H1 (cell line): ENCODE measurements around the gene FRMPD4. TPM values are rescaled to one million over a fixed set of nuclear protein-coding genes. Genes with fewer than 3 reads are reported as not detected.

ENCODE experiments used
- CTCF ChIA-PET: fragments of 300-600 bp; sonication (Branson Sonifier 250); formaldehyde crosslinking; loops from one replicate; lab custom pipeline; 2021; ENCODE audit not compliant: partially characterized antibody; lab: Charles Lee
- POLR2A ChIA-PET: fragments of 300-600 bp; sonication (Branson Sonifier 250); formaldehyde crosslinking; loops from one replicate; lab custom pipeline; 2021; ENCODE audit warnings: inconsistent platforms; ENCODE audit not compliant: partially characterized antibody; lab: Charles Lee
- DNase-seq, 2 experiments: peaks; one replicate each; pipeline versions ENCODE4 v3.0.0 to v3.0.0-alpha.2; 2010 to 2022; ENCODE audit warnings: low spot score in 2 of 2, low read depth in 1 of 2, mixed read lengths in 1 of 2
- FAIRE-seq: peaks from 2 replicates; lab custom pipeline; 2011; peaks lifted over from hg19 to GRCh38; lab: Jason Lieb, UNC
- H2AFZ ChIP-seq: 2 replicates; pipeline ENCODE4 v1.8.1; 2012; ENCODE audit warnings: low read length, inconsistent platforms
- H2AK5ac ChIP-seq: 2 replicates; pipeline ENCODE4 v1.6.1; 2013; ENCODE audit warnings: low read depth, low read length
- H2BK120ac ChIP-seq: replicated peaks from 2 replicates; pipeline ENCODE3; 2013; ENCODE audit warnings: low read depth, low read length, inconsistent platforms
- H2BK12ac ChIP-seq: 2 replicates; pipeline ENCODE4 v1.6.1; 2013; ENCODE audit warnings: low read depth, low read length
- H2BK15ac ChIP-seq: 2 replicates; pipeline ENCODE4 v1.6.1; 2013; ENCODE audit warnings: low read length
- H2BK20ac ChIP-seq: 2 replicates; pipeline ENCODE4 v1.6.1; 2013; ENCODE audit warnings: low read length
- H2BK5ac ChIP-seq: 2 replicates; pipeline ENCODE4 v1.6.1; 2013; ENCODE audit warnings: low read depth, low read length
- H3K14ac ChIP-seq: 2 replicates; pipeline ENCODE4 v1.6.1; 2013; ENCODE audit warnings: inconsistent platforms; ENCODE audit not compliant: insufficient read length
- H3K18ac ChIP-seq: 2 replicates; pipeline ENCODE4 v1.6.1; 2013; ENCODE audit warnings: low read length; ENCODE audit errors: extremely low read depth
- H3K23ac ChIP-seq: 2 replicates; pipeline ENCODE4 v1.6.1; 2013; ENCODE audit warnings: inconsistent platforms; ENCODE audit not compliant: insufficient read length
- H3K23me2 ChIP-seq: 2 replicates; pipeline ENCODE4 v1.6.1; 2013; ENCODE audit warnings: low read depth, low read length
- H3K27ac ChIP-seq: 2 replicates; pipeline ENCODE4 v1.6.1; 2011; ENCODE audit warnings: low read depth, low read length, inconsistent platforms
- H3K27me3 ChIP-seq, 4 experiments: replicated peaks in 1 of 4; 1 replicate in 1 of 4; 2 replicates in 3 of 4; pipeline versions ENCODE4 v1.6.1 to v1.8.1; 2011 to 2013; ENCODE audit warnings: low read length in 3 of 4, mild to moderate bottlenecking in 3 of 4, inconsistent platforms in 2 of 4, mixed read lengths in 2 of 4, moderate library complexity in 1 of 4; ENCODE audit not compliant: control insufficient read depth in 3 of 4, insufficient read depth in 3 of 4; ENCODE audit errors: extremely low read depth in 1 of 4
- H3K36me3 ChIP-seq, 4 experiments: 2 replicates each; pipeline versions ENCODE4 v1.6.1 to v1.8.1; 2011 to 2013; ENCODE audit warnings: mild to moderate bottlenecking in 4 of 4, low read length in 3 of 4, moderate library complexity in 2 of 4, control low read depth in 1 of 4, inconsistent platforms in 1 of 4; ENCODE audit not compliant: insufficient read depth in 4 of 4, control insufficient read depth in 2 of 4
- H3K4ac ChIP-seq: replicated peaks from 2 replicates; pipeline ENCODE3; 2013; ENCODE audit warnings: low read length, low read depth, mixed read lengths, inconsistent platforms; ENCODE audit not compliant: insufficient read length
- H3K4me1 ChIP-seq, 4 experiments: replicated peaks in 1 of 4; 1 replicate in 1 of 4; 2 replicates in 3 of 4; pipeline versions ENCODE4 v1.6.1 to v1.8.1; 2011 to 2013; ENCODE audit warnings: low read length in 3 of 4, inconsistent platforms in 2 of 4, mixed read lengths in 1 of 4; ENCODE audit not compliant: insufficient read depth in 4 of 4, control insufficient read depth in 3 of 4
- H3K4me2 ChIP-seq, 2 experiments: 2 replicates each; pipeline versions ENCODE4 v1.6.1 to v1.8.1; 2011 to 2013; ENCODE audit warnings: low read depth in 2 of 2, low read length in 2 of 2, control low read depth in 1 of 2, inconsistent platforms in 1 of 2, mild to moderate bottlenecking in 1 of 2; ENCODE audit not compliant: insufficient read depth in 1 of 2
- H3K4me3 ChIP-seq, 4 experiments: fragments of 200-600, 300-600 bp in 1 of 4; sonication (generic), shearing (Covaris generic), sonication (Bioruptor Twin) in 1 of 4; 2 replicates each; pipeline versions ENCODE4 v1.5.1 to v1.8.1; 2011 to 2016; ENCODE audit warnings: low read length in 4 of 4, low read depth in 3 of 4, control low read depth in 2 of 4, inconsistent platforms in 2 of 4, mild to moderate bottlenecking in 2 of 4, mixed read lengths in 1 of 4, moderate library complexity in 1 of 4; ENCODE audit not compliant: insufficient read depth in 2 of 4; ENCODE audit errors: extremely low read depth in 1 of 4
- H3K56ac ChIP-seq: replicated peaks from 2 replicates; pipeline ENCODE3; 2013; ENCODE audit warnings: low read depth, mild to moderate bottlenecking, mixed read lengths, low read length, inconsistent platforms; ENCODE audit not compliant: insufficient read length
- H3K79me1 ChIP-seq: 2 replicates; pipeline ENCODE4 v1.6.1; 2013; ENCODE audit warnings: low read depth, low read length, control low read depth
- H3K79me2 ChIP-seq, 2 experiments: 2 replicates each; pipeline versions ENCODE4 v1.6.1 to v1.8.1; 2012 to 2013; ENCODE audit warnings: low read length in 2 of 2, mild to moderate bottlenecking in 2 of 2, inconsistent platforms in 1 of 2; ENCODE audit not compliant: insufficient read depth in 2 of 2, control insufficient read depth in 1 of 2
- H3K9ac ChIP-seq, 4 experiments: replicated peaks in 1 of 4; 1 replicate in 1 of 4; 2 replicates in 3 of 4; pipeline versions ENCODE4 v1.6.1 to v1.8.1; 2011 to 2013; ENCODE audit warnings: low read depth in 3 of 4, low read length in 3 of 4, control low read depth in 2 of 4, mild to moderate bottlenecking in 2 of 4, moderate library complexity in 2 of 4, inconsistent platforms in 1 of 4; ENCODE audit errors: extremely low read depth in 1 of 4
- H3K9me3 ChIP-seq, 2 experiments: 2 replicates each; pipeline versions ENCODE4 v1.6.1 to v1.8.1; 2012 to 2013; ENCODE audit warnings: mild to moderate bottlenecking in 2 of 2, moderate library complexity in 2 of 2, control low read depth in 1 of 2, inconsistent platforms in 1 of 2, low read depth in 1 of 2, low read length in 1 of 2, mixed read lengths in 1 of 2; ENCODE audit not compliant: insufficient read depth in 2 of 2
- H4K20me1 ChIP-seq, 2 experiments: replicated peaks in 1 of 2; 2 replicates each; pipeline versions ENCODE3 to v1.8.1; 2011 to 2013; ENCODE audit warnings: inconsistent platforms in 2 of 2, low read length in 2 of 2, mild to moderate bottlenecking in 1 of 2; ENCODE audit not compliant: insufficient read depth in 2 of 2, control insufficient read depth in 1 of 2
- H4K5ac ChIP-seq: 2 replicates; pipeline ENCODE4 v1.6.1; 2013; ENCODE audit warnings: low read length, low read depth, mixed read lengths, inconsistent platforms; ENCODE audit not compliant: insufficient read length
- H4K8ac ChIP-seq: 2 replicates; pipeline ENCODE4 v1.8.0; 2013; ENCODE audit warnings: mild to moderate bottlenecking, moderate library complexity, low read length, inconsistent platforms; ENCODE audit not compliant: insufficient read depth; ENCODE audit errors: extremely low read depth
- H4K91ac ChIP-seq: replicated peaks from 2 replicates; pipeline ENCODE3; 2013; ENCODE audit warnings: low read length, mixed read lengths, inconsistent platforms; ENCODE audit not compliant: insufficient read length
- CREB1 ChIP-seq: IDR thresholded peaks from 2 replicates; pipeline ENCODE4 v1.6.1; 2012; ENCODE audit warnings: inconsistent platforms
- WGBS, 2 experiments: shearing (Covaris generic) in 1 of 2; methylation state at CpG; one replicate each; pipeline versions ENCODE4 v1.1.6 to v1.1.7; 2013 to 2015; ENCODE audit warnings: low lambda C conversion rate in 2 of 2, mixed read lengths in 2 of 2, inconsistent platforms in 1 of 2, low coverage in 1 of 2, missing lambda C conversion rate in 1 of 2; ENCODE audit not compliant: insufficient replicate concordance in 2 of 2, insufficient coverage in 1 of 2, insufficient read length in 1 of 2; ENCODE audit errors: extremely low coverage in 1 of 2, missing lambda C conversion rate in 1 of 2; 5-methylcytosine and 5-hydroxymethylcytosine counted together
- polyA plus RNA-seq, 7 experiments: library from polyadenylated mRNA; depleted of rRNA in 3 of 7; stranded (reverse) in 5 of 7; unstranded in 2 of 7; fragments of >200 nt in 5 of 7; fragments of 200-250 nt in 2 of 7; gene quantifications; 1 replicate in 5 of 7; 2 replicates in 1 of 7; 4 replicates in 1 of 7; pipeline versions ENCODE4 v1.2.1 to v1.2.3, GENCODE V29; 2011 to 2013; ENCODE audit warnings: missing spikeins in 2 of 7, mixed read lengths in 2 of 7
- total RNA-seq: library from RNA; stranded (reverse); fragmentation: NEBNext Ultra II Directional; extraction: Animal tissue kit (Norgen Biotek cat#: 25700); gene quantifications from 2 replicates; pipeline ENCODE4 v1.2.1, GENCODE V29; 2021

Gene FRMPD4
- total and polyA plus RNA-seq, 2 of the 8 experiments (the other 6 are each of a cell fraction or from before 2014, with no cell fraction given): 0.02 to 0.37 TPM

DNA sequence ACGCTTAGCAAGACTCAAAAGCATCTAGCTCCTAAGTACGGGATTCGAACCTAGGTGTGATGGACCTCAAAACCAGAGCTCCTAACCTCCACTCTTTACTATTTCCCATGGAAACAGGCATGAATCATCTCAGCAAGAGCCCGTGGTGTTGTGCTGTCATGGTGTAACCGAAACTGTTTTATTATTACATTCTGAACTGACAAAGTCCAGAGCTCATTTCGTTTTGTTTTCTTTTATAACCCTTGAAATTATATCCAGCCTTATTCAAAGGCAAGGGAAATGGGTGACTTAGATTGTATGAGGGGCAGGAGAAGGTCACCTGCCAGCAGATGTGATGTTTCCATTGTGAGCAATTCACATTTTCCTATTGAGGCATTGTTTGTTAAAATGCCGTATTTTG, 301.1 kb downstream of the FRMPD4 start:
- POLR2A ChIA-PET: no interaction called here

More for the DNA sequence above, 301.1 kb downstream of the FRMPD4 start:
- Histone ChIP-seq H3K23me2 (no peaks in the 10 kb centered on the region), H3K79me2 (no peaks in the 10 kb centered on the region), H3K9ac (no peak overlapping the region), H2BK15ac (no peak overlapping the region), H2BK5ac (no peak overlapping the region), H2BK120ac (no peak overlapping the region), H3K79me1 (no peaks in the 10 kb centered on the region), H3K23ac (no peak overlapping the region), H3K9me3 (no peaks in the 10 kb centered on the region), H4K91ac (no peak overlapping the region), H3K4me3 (no peak overlapping the region), H3K56ac (no peak overlapping the region), H3K27me3 (no peaks in the 10 kb centered on the region), H2AK5ac (no peak overlapping the region), H3K27ac (no peak overlapping the region), H3K4me1 (peaks cover 0 to 3% (median 1%) of the 10 kb centered on the region in 4 experiments; a peak in 2 of 7 replicates), H3K4me2 (no peak overlapping the region), H4K8ac (no peak overlapping the region), H4K5ac (no peak overlapping the region), H2BK12ac (no peak overlapping the region), H3K36me3 (no peaks in the 10 kb centered on the region), H2AFZ (no peak overlapping the region), H3K4ac (no peak overlapping the region), H3K14ac (no peak overlapping the region), H2BK20ac (no peak overlapping the region), H3K18ac (no peak overlapping the region), H4K20me1 (no peaks in the 10 kb centered on the region)
- no peak for DNase-seq
- CTCF ChIA-PET: no interaction called here
- no peak for TF ChIP-seq CREB1
- 85% methylated on average over 7 of the region's 7 CpGs; no CpG with 5 or more reads in 1 of the 2 experiments for WGBS, 2 experiments
- FAIRE-seq: no peak
